ENCODE results near the gene NCOA1. TPM values are rescaled to one million over a fixed set of nuclear protein-coding genes. Genes with fewer than 3 reads are reported as not detected.
A peak's percentile ranks its signal among the peaks of the same experiment; 100 is the strongest.

NCOA1 gene
- total and polyA plus RNA-seq, 7 donors = 12.8 to 78.1 (median 44.2) TPM

DNA sequence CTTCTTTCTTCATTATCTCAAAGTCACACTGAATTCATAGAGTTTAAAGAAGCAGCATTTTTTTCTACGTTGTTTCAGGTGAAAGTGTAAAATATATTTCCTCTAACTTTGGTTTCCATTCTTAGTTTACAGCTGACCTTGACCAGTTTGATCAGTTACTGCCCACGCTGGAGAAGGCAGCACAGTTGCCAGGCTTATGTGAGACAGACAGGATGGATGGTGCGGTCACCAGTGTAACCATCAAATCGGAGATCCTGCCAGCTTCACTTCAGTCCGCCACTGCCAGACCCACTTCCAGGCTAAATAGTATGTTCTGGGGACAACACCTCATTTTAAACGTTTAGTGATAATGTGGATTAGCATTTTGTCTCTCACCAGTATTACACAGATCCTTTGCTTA lies 219.8 kb downstream of the NCOA1 start:
- Histone ChIP-seq H3K36me3 (ENCODE audit: insufficient read depth in 1 of 2, low read depth in 1 of 2) (peaks cover 5 to 78% of the 10 kb centered on the region in 2 donors), H3K9me3 (no peaks in the 10 kb centered on the region), H3K4me1 (peaks cover 4% of the 10 kb centered on the region), H3K27ac (no peak overlapping the region), H3K27me3 (ENCODE audit: insufficient read depth in 3 of 3, low read length in 2 of 3) (no peaks in the 10 kb centered on the region), H3K4me3 (no peak overlapping the region)
- WGBS, 3 donors = 47 to 63% (median 49%) methylated on average over 6 of the region's 6 CpGs
- TF ChIP-seq, protein P1, sequence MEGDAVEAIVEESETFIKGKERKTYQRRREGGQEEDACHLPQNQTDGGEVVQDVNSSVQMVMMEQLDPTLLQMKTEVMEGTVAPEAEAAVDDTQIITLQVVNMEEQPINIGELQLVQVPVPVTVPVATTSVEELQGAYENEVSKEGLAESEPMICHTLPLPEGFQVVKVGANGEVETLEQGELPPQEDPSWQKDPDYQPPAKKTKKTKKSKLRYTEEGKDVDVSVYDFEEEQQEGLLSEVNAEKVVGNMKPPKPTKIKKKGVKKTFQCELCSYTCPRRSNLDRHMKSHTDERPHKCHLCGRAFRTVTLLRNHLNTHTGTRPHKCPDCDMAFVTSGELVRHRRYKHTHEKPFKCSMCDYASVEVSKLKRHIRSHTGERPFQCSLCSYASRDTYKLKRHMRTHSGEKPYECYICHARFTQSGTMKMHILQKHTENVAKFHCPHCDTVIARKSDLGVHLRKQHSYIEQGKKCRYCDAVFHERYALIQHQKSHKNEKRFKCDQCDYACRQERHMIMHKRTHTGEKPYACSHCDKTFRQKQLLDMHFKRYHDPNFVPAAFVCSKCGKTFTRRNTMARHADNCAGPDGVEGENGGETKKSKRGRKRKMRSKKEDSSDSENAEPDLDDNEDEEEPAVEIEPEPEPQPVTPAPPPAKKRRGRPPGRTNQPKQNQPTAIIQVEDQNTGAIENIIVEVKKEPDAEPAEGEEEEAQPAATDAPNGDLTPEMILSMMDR (IDR thresholded peaks at IDR 0.05) = no peak
- intact Hi-C loops (cut with DNase I) = no loop called here
- DNase-seq (no peak), ATAC-seq (peak in 3 of 4 donors; percentile 37 to 51 (median 39))

DNA sequence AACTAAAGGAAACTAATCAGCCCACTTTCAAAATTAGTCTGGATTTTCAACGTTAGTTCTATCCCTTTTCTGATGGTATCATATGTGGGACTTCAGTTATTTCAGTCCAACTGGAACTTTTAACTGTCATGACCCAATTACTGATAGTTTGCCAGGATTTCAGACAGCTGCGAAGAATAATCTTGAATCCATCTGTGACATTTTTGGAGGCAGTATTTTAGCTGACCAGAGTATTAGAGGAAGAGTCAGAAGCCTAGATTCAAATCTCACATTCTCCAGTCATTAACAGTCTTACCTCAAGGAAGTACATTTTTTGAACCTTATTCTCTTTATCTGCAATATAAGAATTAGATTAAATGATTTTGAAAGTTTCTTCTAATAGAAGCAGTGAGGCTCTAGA lies 220.8 kb downstream of the NCOA1 start:
- Histone ChIP-seq H3K27ac (peak overlapping the region; percentile 17), H3K4me3 (no peak overlapping the region), H3K9me3 (no peaks in the 10 kb centered on the region), H3K36me3 (ENCODE audit: insufficient read depth in 1 of 2, low read depth in 1 of 2) (peaks cover 0 to 75% of the 10 kb centered on the region in 2 donors), H3K27me3 (ENCODE audit: insufficient read depth in 3 of 3, low read length in 2 of 3) (no peaks in the 10 kb centered on the region), H3K4me1 (peaks cover 4% of the 10 kb centered on the region)
- TF ChIP-seq, protein P1 (IDR thresholded peaks at IDR 0.05) = no peak
- no peak for ATAC-seq
- intact Hi-C loops (cut with DNase I) = no loop called here
- WGBS, 3 donors = 16 to 30% (median 25%) methylated on average over 2 of the region's 2 CpGs
- no peak for DNase-seq

DNA sequence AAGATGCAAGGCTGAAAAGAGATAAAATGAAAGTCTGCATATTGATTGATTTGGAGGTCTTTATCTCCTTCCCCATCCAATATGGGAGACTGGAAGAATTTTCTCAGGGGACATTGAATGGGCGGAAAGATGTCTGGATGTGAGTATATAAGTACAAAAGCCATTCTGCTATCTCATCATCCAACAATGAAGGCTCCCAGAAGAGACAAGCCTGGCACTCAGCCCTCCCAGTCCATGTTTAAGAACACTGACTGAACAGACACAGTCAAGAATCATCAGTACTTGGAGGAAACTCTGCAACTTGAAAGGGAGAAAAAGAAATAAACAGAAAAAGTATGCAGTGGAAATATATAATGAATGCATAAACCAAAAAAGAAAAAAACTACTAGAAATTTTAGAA lies 221.2 kb downstream of the NCOA1 start:
- Histone ChIP-seq H3K36me3 (ENCODE audit: insufficient read depth in 1 of 2, low read depth in 1 of 2) (peaks cover 0 to 75% of the 10 kb centered on the region in 2 donors), H3K4me1 (peaks cover 4% of the 10 kb centered on the region), H3K4me3 (no peak overlapping the region), H3K27ac (no peak overlapping the region), H3K27me3 (ENCODE audit: insufficient read depth in 3 of 3, low read length in 2 of 3) (no peaks in the 10 kb centered on the region), H3K9me3 (no peaks in the 10 kb centered on the region)
- DNase-seq (no peak), ATAC-seq (no peak)
- intact Hi-C loops (cut with DNase I) = no loop called here
- TF ChIP-seq, protein P1 (IDR thresholded peaks at IDR 0.05) = no peak
- WGBS, 3 donors = 71 to 79% (median 73%) methylated on average over 1 of the region's 1 CpG

- intact Hi-C loops (cut with DNase I) = no loop called here
- Histone ChIP-seq H3K4me1 (peaks cover 19% of the 10 kb centered on the region), H3K27me3 (ENCODE audit: insufficient read depth in 3 of 3, low read length in 2 of 3) (no peaks in the 10 kb centered on the region), H3K9me3 (no peaks in the 10 kb centered on the region), H3K36me3 (ENCODE audit: insufficient read depth in 1 of 2, low read depth in 1 of 2) (peaks cover 0 to 51% of the 10 kb centered on the region in 2 donors), H3K27ac (no peak overlapping the region), H3K4me3 (no peak overlapping the region)
- DNase-seq = no peak
- ATAC-seq = no peak
- WGBS, 3 donors = 84% methylated on average over 2 of the region's 2 CpGs
- TF ChIP-seq, protein P1 (IDR thresholded peaks at IDR 0.05) = no peak
These were observed 226.4 kb downstream of the NCOA1 start for GRCh38 chr2:24717263-24717951.
